Activated T-cell treated with anti-CD3 and anti-CD28 coated beads for 24 hours (primary cell): ENCODE data around the gene NRXN3.
"Not testable (repeated sequence)": the region's sequence is repeated elsewhere in the genome, so short reads cannot be mapped to it uniquely, and the experiment has no call there.

ENCODE experiments used
- DNase-seq: peaks from one replicate; pipeline ENCODE4 v3.0.0-alpha.2; 2020; ENCODE audit warnings: low read depth

The NRXN3 gene

GRCh38 chr14:78403278-78403815 is 233.2 kb downstream of the NRXN3 start:
- DNase-seq, result no peak

GRCh38 chr14:78405079-78405856 is 235.1 kb downstream of the NRXN3 start:
- DNase-seq, result no peak

- DNase-seq, result no peak
Measured at GRCh38 chr14:78412475-78412874, 242.3 kb downstream of the NRXN3 start.

GRCh38 chr14:78414172-78414571 is 244.0 kb downstream of the NRXN3 start:
- DNase-seq, result no peak

GRCh38 chr14:78417532-78417931 is 247.4 kb downstream of the NRXN3 start:
- DNase-seq, result no peak

- no peak for DNase-seq
Measured at GRCh38 chr14:78424311-78424710, 254.1 kb downstream of the NRXN3 start.

- no peak for DNase-seq
Measured at GRCh38 chr14:78425330-78425729, 255.2 kb downstream of the NRXN3 start.

GRCh38 chr14:78425782-78426181 is 255.6 kb downstream of the NRXN3 start:
- DNase-seq, result no peak

GRCh38 chr14:78432046-78432445 is 261.9 kb downstream of the NRXN3 start:
- DNase-seq, result no peak

GRCh38 chr14:78437448-78437847 is 267.3 kb downstream of the NRXN3 start:
- DNase-seq, result not testable (repeated sequence)

- DNase-seq, result no peak
Measured at GRCh38 chr14:78440356-78440894, 270.3 kb downstream of the NRXN3 start.

GRCh38 chr14:78443834-78444233 is 273.7 kb downstream of the NRXN3 start:
- no peak for DNase-seq

- DNase-seq, result no peak
Measured at GRCh38 chr14:78445275-78445674, 275.1 kb downstream of the NRXN3 start.

GRCh38 chr14:78446807-78447206 is 276.6 kb downstream of the NRXN3 start:
- no peak for DNase-seq

- peak; percentile 1 for DNase-seq
Measured at GRCh38 chr14:78448164-78449094, 278.3 kb downstream of the NRXN3 start.

GRCh38 chr14:78450669-78451318 is 280.6 kb downstream of the NRXN3 start:
- DNase-seq, result no peak

- DNase-seq, result no peak
Measured at GRCh38 chr14:78451319-78451695, 281.1 kb downstream of the NRXN3 start.

- DNase-seq, result no peak
Measured at GRCh38 chr14:78455896-78456435, 285.8 kb downstream of the NRXN3 start.

- DNase-seq, result no peak
Measured at GRCh38 chr14:78469947-78470346, 299.8 kb downstream of the NRXN3 start.

- no peak for DNase-seq
Measured at GRCh38 chr14:78479127-78479780, 309.1 kb downstream of the NRXN3 start.

- DNase-seq, result no peak
Measured at GRCh38 chr14:78484028-78484427, 313.9 kb downstream of the NRXN3 start.
